SHP77 (cell line): ENCODE results near the gene DNAI2.

ENCODE experiments used
- DNase-seq, 2 experiments: peaks; one replicate each; lab custom pipeline; 2025; lab: John Stamatoyannopoulos, UW

The DNAI2 gene

DNA sequence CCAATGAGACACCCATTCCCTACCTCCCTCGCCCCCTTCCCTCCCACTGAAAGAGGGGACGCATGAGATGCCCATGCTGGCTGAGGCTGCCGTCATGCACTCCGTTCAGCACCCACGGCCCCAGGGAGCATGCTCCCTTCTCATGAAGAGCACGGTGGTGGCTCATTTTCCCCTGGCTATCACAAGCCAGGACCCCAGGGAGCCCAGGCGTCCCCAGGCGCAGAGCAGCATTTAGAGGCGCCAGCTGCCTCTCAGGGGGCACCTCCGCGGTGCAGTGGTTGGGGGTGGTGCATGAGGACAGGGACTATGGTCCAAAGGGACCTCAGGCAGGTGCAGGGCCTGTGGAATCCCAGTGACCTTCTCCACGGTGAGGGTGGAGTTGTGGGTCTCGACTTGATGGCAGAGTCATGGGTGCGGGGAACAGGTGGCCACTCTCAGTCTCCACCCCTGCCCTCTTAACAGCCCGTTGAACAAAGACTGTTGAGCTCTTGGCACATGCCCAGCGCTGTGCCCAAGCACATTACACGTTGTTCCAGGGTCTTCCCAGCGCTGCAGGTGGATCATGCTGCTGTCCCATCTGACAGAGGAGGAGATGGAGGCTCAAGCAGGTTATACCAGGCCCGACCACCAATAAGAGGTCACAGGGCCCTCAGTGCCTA, 65.6 kb downstream of the DNAI2 start:
- DNase-seq, result peak; percentile 67 to 76

- peak; percentile 66 to 78 for DNase-seq
Measured at GRCh38 chr17:74340470-74341023, 66.5 kb downstream of the DNAI2 start.

DNA sequence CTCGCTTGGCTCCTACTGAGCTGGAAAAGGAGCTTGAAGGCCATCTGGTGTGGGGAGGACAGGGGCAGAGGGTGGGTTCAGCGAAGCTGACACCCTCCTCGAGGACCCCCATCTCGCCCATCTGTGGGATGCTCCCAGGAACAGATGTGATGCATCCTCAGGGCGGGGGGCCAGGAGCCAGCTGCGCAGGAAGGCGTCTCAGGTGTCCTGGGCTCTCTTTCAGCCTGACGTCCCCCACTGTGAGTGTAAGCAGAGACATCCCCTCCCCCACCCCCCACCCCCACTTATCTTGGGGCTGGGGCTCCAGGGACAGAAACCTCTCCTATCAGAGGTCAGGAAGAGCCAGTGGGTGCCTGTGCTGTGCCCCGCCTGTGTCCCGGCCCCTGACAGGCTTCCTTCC, 68.2 kb downstream of the DNAI2 start:
- DNase-seq, result no peak

DNA sequence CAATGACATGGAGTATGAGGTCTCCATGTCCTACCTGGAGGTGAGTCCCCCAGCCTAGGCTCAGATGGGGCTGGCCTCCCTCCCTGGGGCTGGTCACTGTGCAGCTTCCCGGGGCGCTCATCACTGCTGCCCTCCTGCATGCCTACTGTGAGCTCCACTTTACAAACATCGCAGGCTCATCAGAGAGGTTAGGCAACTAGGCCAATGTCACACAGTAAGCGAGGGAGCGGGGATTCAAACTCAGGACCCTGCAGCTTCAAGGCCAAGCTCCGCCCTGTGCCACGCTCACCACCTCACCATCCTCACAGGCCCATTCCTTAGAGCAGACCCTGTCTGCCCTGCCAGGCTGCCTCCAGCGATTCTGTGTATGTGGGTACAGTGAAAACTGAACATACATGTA, 69.1 kb downstream of the DNAI2 start:
- DNase-seq, result no peak

DNA sequence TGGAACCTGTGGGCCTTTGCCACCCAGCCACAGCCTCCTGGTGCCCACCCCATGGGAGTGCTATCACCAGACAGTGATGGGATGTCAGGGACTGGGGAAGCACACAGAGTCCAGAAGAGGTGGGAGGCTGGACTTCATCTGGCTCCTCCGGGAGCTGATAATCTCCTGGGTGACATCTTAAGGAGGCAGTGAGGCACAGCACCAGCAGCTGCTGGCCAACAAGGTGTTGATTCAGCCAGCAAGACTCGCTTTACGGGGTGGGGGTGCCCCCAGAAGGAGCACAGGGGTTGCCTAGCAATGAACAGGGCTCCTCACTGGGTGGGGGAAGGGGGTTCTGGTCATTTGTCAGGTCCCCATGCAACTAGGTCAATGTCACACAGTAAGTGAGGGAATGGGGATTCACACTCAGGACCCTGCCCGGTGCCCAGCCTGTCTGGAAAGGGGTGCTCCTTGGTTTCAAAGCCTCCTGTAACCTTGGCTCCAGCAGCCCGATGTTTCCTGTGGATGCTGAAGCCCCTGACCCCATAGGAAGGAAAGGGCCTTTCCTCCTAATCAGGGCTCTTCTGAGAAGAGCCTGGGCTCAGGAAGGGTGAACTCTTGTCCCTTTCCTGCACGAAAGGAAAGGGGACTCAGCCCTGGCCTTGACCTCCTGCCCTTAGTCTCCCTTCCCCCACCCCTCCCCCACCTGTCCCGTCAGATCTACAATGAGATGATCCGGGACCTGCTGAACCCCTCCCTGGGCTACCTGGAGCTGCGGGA, 69.7 kb downstream of the DNAI2 start:
- DNase-seq, result no peak

DNA sequence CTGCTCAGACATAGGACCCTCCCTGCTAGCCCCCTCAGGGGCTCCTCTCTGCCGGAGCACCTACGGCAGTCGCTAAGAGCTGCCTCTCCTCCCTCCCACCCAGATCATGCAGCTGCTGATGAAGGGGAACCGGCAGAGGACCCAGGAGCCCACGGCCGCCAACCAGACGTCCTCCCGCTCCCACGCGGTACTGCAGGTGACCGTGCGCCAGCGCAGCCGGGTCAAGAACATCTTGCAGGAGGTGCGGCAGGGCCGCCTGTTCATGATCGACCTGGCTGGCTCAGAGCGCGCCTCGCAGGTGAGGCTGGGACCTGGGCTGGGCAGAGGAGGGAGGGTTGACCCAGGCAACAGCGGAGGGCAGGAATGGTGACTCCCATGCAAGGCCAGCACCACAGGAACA, 70.6 kb downstream of the DNAI2 start:
- DNase-seq, result no peak

GRCh38 chr17:74345433-74346241, 71.6 kb downstream of the DNAI2 start:
- DNase-seq, result no peak

DNA sequence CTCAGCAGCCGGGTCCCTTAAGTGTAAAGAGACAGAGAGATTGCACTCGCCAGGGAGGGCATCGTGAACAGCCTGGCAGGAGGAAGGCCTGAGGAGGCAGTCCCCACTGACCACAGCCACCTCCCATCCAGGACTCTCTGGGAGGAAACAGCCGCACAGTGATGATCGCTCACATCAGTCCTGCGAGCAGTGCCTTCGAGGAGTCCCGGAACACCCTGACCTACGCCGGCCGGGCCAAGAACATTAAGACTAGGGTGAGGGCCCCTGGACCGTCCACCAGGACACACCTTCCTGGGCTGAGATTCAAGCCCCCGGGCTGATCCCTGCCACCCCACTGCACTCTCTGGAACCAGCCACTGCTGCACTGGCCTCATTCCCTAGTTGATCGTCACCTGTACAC, 73.6 kb downstream of the DNAI2 start:
- DNase-seq, result no peak

- DNase-seq, result no peak
Measured at GRCh38 chr17:74349120-74349519, 75.1 kb downstream of the DNAI2 start.

- DNase-seq, result no peak
Measured at GRCh38 chr17:74350486-74350885, 76.5 kb downstream of the DNAI2 start.

DNA sequence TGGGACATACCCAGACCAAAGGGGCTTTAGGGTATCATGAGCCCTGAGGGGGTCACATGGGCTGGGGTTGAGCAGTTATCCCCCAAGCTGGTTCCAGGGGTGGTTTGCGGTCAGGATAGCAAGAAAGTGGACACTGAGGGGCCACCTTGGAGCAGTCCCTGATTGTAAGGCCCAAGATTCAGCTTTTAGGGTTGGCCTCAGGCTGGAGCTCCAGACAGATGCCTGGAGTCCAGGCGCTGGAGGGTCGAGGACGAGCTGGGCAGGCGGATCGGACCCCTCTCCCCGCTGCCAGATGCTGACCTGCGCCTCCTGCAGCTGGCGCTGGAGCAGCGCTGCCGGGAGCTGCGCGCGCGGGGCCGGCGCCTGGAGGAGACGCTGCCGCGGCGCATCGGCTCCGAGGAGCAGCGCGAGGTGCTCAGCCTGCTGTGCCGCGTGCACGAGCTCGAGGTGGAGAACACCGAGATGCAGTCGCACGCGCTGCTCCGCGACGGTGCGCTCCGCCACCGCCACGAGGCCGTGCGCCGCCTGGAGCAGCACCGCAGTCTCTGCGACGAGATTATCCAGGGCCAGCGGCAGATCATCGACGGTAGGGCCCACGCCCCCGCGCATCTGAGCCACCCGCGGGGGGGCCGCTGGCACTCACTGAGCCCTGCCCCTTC, 77.6 kb downstream of the DNAI2 start:
- no peak for DNase-seq

GRCh38 chr17:74353446-74354060, 79.5 kb downstream of the DNAI2 start:
- DNase-seq, result no peak

DNA sequence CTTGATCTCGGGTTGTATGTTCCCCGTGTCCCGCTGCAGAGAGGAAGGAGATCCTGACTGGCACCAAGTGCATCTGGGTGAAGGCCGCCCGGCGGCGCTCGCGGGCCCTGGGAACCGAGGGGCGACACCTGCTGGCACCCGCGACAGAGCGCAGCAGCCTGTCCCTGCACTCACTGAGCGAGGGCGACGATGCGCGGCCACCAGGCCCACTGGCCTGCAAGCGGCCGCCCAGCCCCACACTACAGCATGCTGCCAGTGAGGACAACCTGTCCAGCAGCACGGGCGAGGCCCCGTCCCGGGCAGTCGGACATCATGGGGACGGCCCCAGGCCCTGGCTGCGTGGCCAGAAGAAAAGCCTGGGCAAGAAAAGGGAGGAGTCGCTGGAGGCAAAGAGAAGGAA, 80.1 kb downstream of the DNAI2 start:
- DNase-seq, result no peak

- no peak for DNase-seq
Measured at GRCh38 chr17:74354561-74354960, 80.5 kb downstream of the DNAI2 start.

DNA sequence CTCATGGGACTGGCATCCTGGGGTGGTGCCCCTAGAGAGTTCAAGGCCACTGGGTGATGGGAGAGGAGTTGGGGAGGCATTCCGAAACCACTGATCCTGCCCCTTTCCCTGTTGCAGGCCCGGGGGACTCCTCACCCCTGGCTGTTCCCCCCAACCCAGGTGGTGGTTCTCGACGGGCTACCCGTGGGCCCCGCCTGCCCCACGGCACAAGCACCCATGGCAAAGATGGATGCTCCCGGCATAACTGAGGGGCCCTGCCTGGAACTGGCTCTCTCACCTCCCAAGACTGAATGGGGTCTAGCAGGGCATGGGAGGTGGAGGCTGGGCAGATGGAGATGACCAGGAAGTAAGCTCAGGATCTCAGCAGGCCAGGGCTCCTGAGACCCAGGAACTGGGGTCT, 81.0 kb downstream of the DNAI2 start:
- no peak for DNase-seq

- DNase-seq, result no peak
Measured at GRCh38 chr17:74356646-74357465, 82.8 kb downstream of the DNAI2 start.

DNA sequence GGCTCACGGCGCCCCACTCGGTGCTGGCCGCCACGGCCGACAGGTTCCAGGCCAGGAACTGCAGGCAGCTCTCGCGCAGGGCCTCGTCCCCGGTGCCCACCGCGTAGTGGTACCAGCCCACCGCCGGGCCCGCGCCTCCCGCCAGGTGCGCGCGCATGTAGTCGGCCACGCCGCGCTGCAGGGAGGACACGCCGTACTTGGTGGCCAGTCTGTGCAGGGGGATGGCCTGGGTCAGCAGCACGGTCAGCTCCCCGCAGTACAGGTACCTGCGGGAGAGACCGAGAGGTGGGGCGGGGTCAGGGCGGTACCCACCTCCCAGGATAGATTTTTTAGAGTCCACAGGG, 83.4 kb downstream of the DNAI2 start:
- no peak for DNase-seq

DNA sequence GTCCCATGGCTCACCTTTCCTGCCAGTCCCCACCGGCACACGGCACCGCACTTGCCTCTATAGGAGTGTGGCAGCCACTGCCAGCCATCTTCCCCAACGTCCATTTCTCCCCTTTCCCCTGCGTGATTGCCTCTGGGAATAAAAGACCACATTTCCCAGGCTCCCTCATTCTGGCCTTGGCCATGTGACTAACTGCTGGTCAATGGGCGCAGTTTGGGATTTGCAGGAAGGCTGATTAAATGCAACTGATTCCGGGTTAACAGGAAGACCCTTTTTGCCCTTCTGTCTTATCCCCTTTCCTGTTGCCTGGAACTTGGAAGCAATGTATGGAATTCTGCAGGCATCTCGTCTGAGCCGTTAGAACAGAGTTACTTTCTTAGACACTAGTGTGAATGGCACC, 84.7 kb downstream of the DNAI2 start:
- no peak for DNase-seq

DNA sequence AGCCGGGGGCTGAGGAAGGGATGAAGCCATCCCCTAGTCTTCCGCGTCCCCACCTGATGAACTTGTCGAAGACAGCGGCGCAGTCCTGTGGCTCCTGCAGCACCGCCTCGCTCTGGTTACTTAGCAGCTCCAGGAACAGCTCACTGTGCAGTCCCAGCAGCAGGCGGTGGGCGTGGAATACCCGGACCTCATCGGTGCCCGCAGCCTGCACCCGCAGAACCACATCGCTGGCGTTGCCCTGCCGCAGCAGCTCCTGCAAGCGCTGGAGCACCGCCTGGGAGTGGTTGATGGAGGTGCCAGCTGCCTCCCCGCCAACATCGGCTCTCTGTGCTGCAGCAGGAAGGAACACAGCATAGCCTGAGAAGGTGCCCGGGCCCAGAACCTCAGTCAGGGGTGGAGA, 85.9 kb downstream of the DNAI2 start:
- no peak for DNase-seq

DNA sequence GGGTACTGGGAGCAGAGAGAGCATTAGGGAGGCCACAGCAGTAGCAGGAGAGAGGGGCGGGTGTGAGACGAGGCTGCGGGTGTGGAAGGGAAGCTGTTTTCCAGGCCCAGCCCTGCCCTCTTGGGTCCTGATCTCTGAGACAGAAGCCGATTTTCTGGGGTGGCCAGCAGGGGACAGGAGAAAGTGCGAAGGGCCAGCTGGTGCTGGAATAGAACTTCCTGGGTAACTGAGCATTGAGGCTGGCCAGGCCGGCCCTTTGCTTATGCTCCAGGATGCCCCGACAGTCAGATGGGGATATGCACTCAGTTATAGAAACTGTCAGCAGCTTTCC, 86.8 kb downstream of the DNAI2 start:
- DNase-seq, result peak; percentile 38 to 56
